HCT116 (cell line): ENCODE measurements around the gene SUGCT. TPM values are rescaled to one million over a fixed set of nuclear protein-coding genes. Genes with fewer than 3 reads are reported as not detected.

Source experiments
- ATAC-seq: fragments of 200-7000 bp; cut with Tn5 transposase; 2 replicates; pipeline ENCODE4 v1.9.1; 2020; ENCODE audit warnings: mild to moderate bottlenecking, moderate library complexity
- BruUV-seq: library from RNA; stranded (reverse); fragments of 400-500 nt; replicated peaks from 2 replicates; lab custom pipeline; 2021; lab: Mats Ljungman, UMichigan
- CTCF ChIA-PET: fragments of 300-600 bp; sonication (Branson Sonifier 250); formaldehyde crosslinking; loops from one replicate; lab custom pipeline; 2021; ENCODE audit warnings: antibody characterized with exemption; lab: Charles Lee
- POLR2A ChIA-PET: fragments of 300-600, 350-600 bp; sonication (Branson Sonifier 250); formaldehyde crosslinking; loops from one replicate; lab custom pipeline; 2021; ENCODE audit warnings: antibody characterized with exemption; lab: Charles Lee
- RAD21 ChIA-PET, 2 experiments: fragments of 300-600 bp; sonication (Branson Sonifier 250); formaldehyde crosslinking; loops; one replicate each; lab custom pipeline; 2023; ENCODE audit warnings: low total read pairs in 2 of 2; ENCODE audit not compliant: uncharacterized antibody in 2 of 2, unreplicated experiment in 2 of 2, low non-redundant PET in 1 of 2; lab: Charles Lee
- DNase-seq: peaks from one replicate; pipeline ENCODE4 v3.0.0-alpha.2; 2010; ENCODE audit warnings: low read depth, low spot score
- H2AFZ ChIP-seq: fragments of 200-600 bp; shearing (Covaris generic), sonication (generic); 2 replicates; pipeline ENCODE4 v1.6.1; 2017; ENCODE audit warnings: low read depth, mixed run types, mixed read lengths, antibody characterized with exemption, low read length; ENCODE audit not compliant: poor library complexity, severe bottlenecking
- H3K27ac ChIP-seq: 2 replicates; pipeline ENCODE4 v1.5.1; 2012; ENCODE audit warnings: low read depth, low read length
- H3K27me3 ChIP-seq: fragments of 200-600 bp; sonication (generic); 2 replicates; pipeline ENCODE4 v1.6.1; 2016; ENCODE audit warnings: mixed run types, low read length, mixed read lengths; ENCODE audit not compliant: insufficient read depth
- H3K36me3 ChIP-seq, 2 experiments: fragments of 200-500 bp in 1 of 2; fragments of 200-600 bp in 1 of 2; sonication (Bioruptor generic) in 1 of 2; sonication (generic) in 1 of 2; 2 replicates each; pipeline versions ENCODE4 v1.5.1 to v1.6.1; 2014 to 2016; ENCODE audit warnings: low read length in 2 of 2, inconsistent platforms in 1 of 2, mixed read lengths in 1 of 2, mixed run types in 1 of 2; ENCODE audit not compliant: insufficient read depth in 2 of 2, control insufficient read depth in 1 of 2
- H3K4me1 ChIP-seq, 2 experiments: fragments of 200-600 bp in 1 of 2; sonication (generic) in 1 of 2; 2 replicates each; pipeline versions ENCODE4 v1.5.1 to v1.6.1; 2012 to 2017; ENCODE audit warnings: low read length in 2 of 2, inconsistent platforms in 1 of 2, mild to moderate bottlenecking in 1 of 2, mixed read lengths in 1 of 2, mixed run types in 1 of 2, moderate library complexity in 1 of 2; ENCODE audit not compliant: insufficient read depth in 2 of 2, control insufficient read depth in 1 of 2
- H3K4me2 ChIP-seq: fragments of 200-600 bp; sonication (generic); 2 replicates; pipeline ENCODE4 v1.6.1; 2017; ENCODE audit warnings: mixed run types, low read length, mixed read lengths
- H3K4me3 ChIP-seq, 2 experiments: fragments of 200-600 bp in 1 of 2; sonication (generic) in 1 of 2; replicated peaks in 1 of 2; 2 replicates each; pipeline ENCODE4 v1.5.1; 2011 to 2016; ENCODE audit warnings: low read length in 2 of 2, control low read depth in 1 of 2, low read depth in 1 of 2, mild to moderate bottlenecking in 1 of 2, mixed read lengths in 1 of 2, mixed run types in 1 of 2
- H3K79me2 ChIP-seq: fragments of 200-600 bp; sonication (generic); 2 replicates; pipeline ENCODE4 v1.6.1; 2017; ENCODE audit warnings: mild to moderate bottlenecking, mixed run types, low read length, moderate library complexity, mixed read lengths; ENCODE audit not compliant: insufficient read depth
- H3K9ac ChIP-seq: fragments of 200-600 bp; sonication (generic); 2 replicates; pipeline ENCODE4 v1.6.1; 2016; ENCODE audit warnings: low read length, mixed read lengths
- H3K9me2 ChIP-seq: fragments of 200-600 bp; sonication (generic), shearing (Covaris generic); 2 replicates; pipeline ENCODE4 v1.6.1; 2017; ENCODE audit warnings: mixed run types, mild to moderate bottlenecking, moderate library complexity; ENCODE audit not compliant: insufficient read depth
- H3K9me3 ChIP-seq, 2 experiments: fragments of 200-500 bp in 1 of 2; fragments of 200-600 bp in 1 of 2; sonication (Bioruptor generic) in 1 of 2; sonication (generic) in 1 of 2; 2 replicates each; pipeline ENCODE4 v1.6.1; 2014 to 2017; ENCODE audit warnings: low read length in 2 of 2, mixed read lengths in 2 of 2, inconsistent platforms in 1 of 2, low read depth in 1 of 2, mild to moderate bottlenecking in 1 of 2, mixed run types in 1 of 2, moderate library complexity in 1 of 2; ENCODE audit not compliant: control insufficient read depth in 1 of 2, insufficient read depth in 1 of 2
- H4K20me1 ChIP-seq: fragments of 200-600 bp; sonication (generic), shearing (Covaris generic); 2 replicates; pipeline ENCODE4 v1.6.1; 2017; ENCODE audit warnings: mixed run types, mild to moderate bottlenecking, moderate library complexity; ENCODE audit not compliant: insufficient read depth
- CBX3 ChIP-seq: IDR thresholded peaks from 2 replicates; pipeline ENCODE4 v1.6.1; 2012; ENCODE audit warnings: low read depth
- CEBPB ChIP-seq: IDR thresholded peaks from 2 replicates; pipeline ENCODE4 v1.6.1; 2012; ENCODE audit warnings: low read depth
- EGR1 ChIP-seq: IDR thresholded peaks from 2 replicates; pipeline ENCODE4 v1.6.1; 2012; ENCODE audit warnings: low read depth
- EZH2phosphoT487 ChIP-seq: fragments of 200-600 bp; IDR thresholded peaks from 2 replicates; pipeline ENCODE4 v1.6.1; 2018; ENCODE audit warnings: antibody characterized with exemption, borderline replicate concordance
- JUND ChIP-seq: IDR thresholded peaks from 2 replicates; pipeline ENCODE4 v1.6.1; 2012
- POLR2A ChIP-seq: IDR thresholded peaks from 2 replicates; pipeline ENCODE4 v1.7.0; 2011; ENCODE audit warnings: borderline replicate concordance; ENCODE audit not compliant: insufficient read depth, insufficient read length; ENCODE audit errors: extremely low read depth
- SIN3A ChIP-seq: IDR thresholded peaks from 2 replicates; pipeline ENCODE4 v1.6.1; 2012; ENCODE audit warnings: low read depth
- SRF ChIP-seq: IDR thresholded peaks from 2 replicates; pipeline ENCODE4 v1.6.1; 2012; ENCODE audit warnings: low read depth
- ZBTB33 ChIP-seq: IDR thresholded peaks from 2 replicates; pipeline ENCODE4 v1.6.1; 2011; ENCODE audit warnings: mild to moderate bottlenecking, low read length, moderate library complexity; ENCODE audit not compliant: insufficient replicate concordance; ENCODE audit errors: extremely low read depth
- ZFX ChIP-seq: fragments of 450-650 bp; IDR thresholded peaks from 2 replicates; pipeline ENCODE4 v1.6.1; 2017
- ZNF274 ChIP-seq: fragments of 200-500 bp; sonication (Bioruptor generic); IDR thresholded peaks from 2 replicates; pipeline ENCODE4 v1.6.1; 2014; ENCODE audit warnings: mild to moderate bottlenecking, low read depth, low read length, inconsistent platforms
- intact Hi-C: fragments of 100-400 bp; cut with micrococcal nuclease; formaldehyde crosslinking; loops from 2 replicates; pipeline ENCODE4 v1.10.0; 2022
- total RNA-seq: library from RNA; stranded (reverse); gene quantifications from one replicate; pipeline ENCODE4 v1.2.1, GENCODE V29; 2021; ENCODE audit not compliant: unreplicated experiment

Gene SUGCT
- total RNA-seq, 1 experiment from 2014 or later, result 4.4 TPM

DNA sequence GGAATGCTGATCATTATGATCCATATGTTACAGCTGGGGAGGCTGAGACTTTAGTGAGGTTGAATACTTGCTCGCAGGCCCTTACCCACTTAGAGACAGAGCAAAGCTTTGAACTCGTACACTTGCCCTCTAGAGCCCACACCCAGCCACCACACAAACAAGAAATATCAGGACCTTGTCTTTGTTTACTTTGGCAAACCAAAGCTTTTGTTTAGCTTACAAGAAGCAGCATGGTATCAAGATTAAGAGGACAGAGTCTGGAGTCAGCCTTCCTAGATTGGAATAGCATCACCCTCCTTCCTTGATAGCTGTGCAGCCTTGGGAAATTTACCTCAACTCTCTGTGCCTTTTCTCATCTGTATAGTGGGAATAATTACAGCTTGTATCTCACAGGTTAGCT, 477.5 kb downstream of the SUGCT start:
- RAD21 ChIA-PET, result no interaction called here
- no TSS peak for BruUV-seq
- Histone ChIP-seq H3K36me3 (no peaks in the 10 kb centered on the region), H3K27me3 (no peaks in the 10 kb centered on the region), H2AFZ (no peak overlapping the region), H4K20me1 (no peaks in the 10 kb centered on the region), H3K9ac (no peak overlapping the region), H3K4me3 (no peak overlapping the region), H3K4me2 (no peak overlapping the region), H3K9me2 (no peaks in the 10 kb centered on the region), H3K4me1 (no peaks in the 10 kb centered on the region)
- intact Hi-C loops, result no loop called here
- POLR2A ChIA-PET, result no interaction called here
- CTCF ChIA-PET, result interaction anchor here (0.6 kb wide), 1 partner anchor 57 kb away, joined by 3 read pairs; no protein-coding TSS in a partner anchor
- no peak for DNase-seq
- TF ChIP-seq POLR2A (no peak), ZFX (no peak)
- TF ChIP-seq, all 23 proteins: peak for 0
- no peaks in the 10 kb centered on the region for H3K79me2 ChIP-seq
- H3K9me3 ChIP-seq, result no peaks in the 10 kb centered on the region
- ATAC-seq, result no peak
- no peak overlapping the region for H3K27ac ChIP-seq

DNA sequence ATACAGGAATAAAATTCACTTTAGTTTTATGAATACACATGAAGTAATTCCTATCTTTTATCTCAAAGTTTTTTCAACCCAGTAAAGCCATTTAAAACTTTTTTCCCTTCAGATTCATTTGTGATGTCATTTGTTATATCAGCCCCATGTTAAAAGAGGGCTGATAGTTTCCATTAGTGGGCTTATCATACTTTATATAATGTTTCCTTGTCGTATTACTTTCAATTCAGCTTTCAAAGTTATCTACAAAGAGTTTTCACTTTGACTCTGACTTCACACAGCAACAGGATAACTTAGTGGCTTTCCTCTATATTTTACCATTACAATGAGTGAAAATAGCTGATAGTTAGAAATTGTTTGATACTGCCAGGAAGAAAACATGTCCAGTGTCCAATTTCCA, 484.8 kb downstream of the SUGCT start:
- H2AFZ ChIP-seq, result no peak overlapping the region
- no peaks in the 10 kb centered on the region for H3K9me2 ChIP-seq
- no TSS peak for BruUV-seq
- no peak overlapping the region for H3K9ac ChIP-seq
- ChIA-PET CTCF (no interaction called here), RAD21 (no interaction called here), POLR2A (no interaction called here)
- no peak overlapping the region for H3K4me3 ChIP-seq
- peaks cover 6% of the 10 kb centered on the region for H3K27me3 ChIP-seq
- H4K20me1 ChIP-seq, result no peaks in the 10 kb centered on the region
- no peak overlapping the region for H3K4me2 ChIP-seq
- intact Hi-C loops, result no loop called here
- H3K27ac ChIP-seq, result no peak overlapping the region
- no peaks in the 10 kb centered on the region for H3K79me2 ChIP-seq
- DNase-seq, result no peak
- H3K4me1 ChIP-seq, result no peaks in the 10 kb centered on the region
- no peaks in the 10 kb centered on the region for H3K9me3 ChIP-seq
- no peak for TF ChIP-seq ZBTB33
- no peak for TF ChIP-seq JUND
- no peak for TF ChIP-seq EZH2phosphoT487
- no peak for TF ChIP-seq SIN3A
- no peak for TF ChIP-seq CBX3
- no peak for TF ChIP-seq SRF
- no peak for TF ChIP-seq ZNF274
- TF ChIP-seq CEBPB, result no peak
- TF ChIP-seq EGR1, result no peak
- ATAC-seq, result no peak
- no peaks in the 10 kb centered on the region for H3K36me3 ChIP-seq
